NCI-H2107 treated with DMSO at 0.1 percent for 48 hours (cell line): ENCODE measurements around the gene EPS8L3.
"Not testable (repeated sequence)": the region's sequence is repeated elsewhere in the genome, so short reads cannot be mapped to it uniquely, and the experiment has no call there.

Source experiments
- DNase-seq: peaks from one replicate; lab custom pipeline; 2025; ENCODE audit not compliant: unreplicated experiment; lab: John Stamatoyannopoulos, UW

The EPS8L3 gene

DNA sequence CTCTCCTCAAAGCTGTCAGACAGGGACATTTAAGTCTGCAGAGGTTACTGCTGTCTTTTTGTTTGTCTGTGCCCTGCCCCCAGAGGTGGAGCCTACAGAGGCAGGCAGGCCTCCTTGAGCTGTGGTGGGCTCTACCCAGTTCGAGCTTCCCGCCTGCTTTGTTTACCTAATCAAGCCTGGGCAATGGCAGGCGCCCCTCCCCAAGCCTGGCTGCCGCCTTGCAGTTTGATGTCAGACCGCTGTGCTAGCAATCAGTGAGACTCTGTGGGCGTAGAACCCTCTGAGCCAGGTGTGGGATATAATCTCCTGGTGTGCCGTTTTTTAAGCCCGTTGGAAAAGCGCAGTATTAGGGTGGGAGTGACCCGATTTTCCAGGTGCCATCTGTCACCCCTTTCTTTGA lies 15.4 kb downstream of the EPS8L3 start:
- not testable (repeated sequence) for DNase-seq

DNA sequence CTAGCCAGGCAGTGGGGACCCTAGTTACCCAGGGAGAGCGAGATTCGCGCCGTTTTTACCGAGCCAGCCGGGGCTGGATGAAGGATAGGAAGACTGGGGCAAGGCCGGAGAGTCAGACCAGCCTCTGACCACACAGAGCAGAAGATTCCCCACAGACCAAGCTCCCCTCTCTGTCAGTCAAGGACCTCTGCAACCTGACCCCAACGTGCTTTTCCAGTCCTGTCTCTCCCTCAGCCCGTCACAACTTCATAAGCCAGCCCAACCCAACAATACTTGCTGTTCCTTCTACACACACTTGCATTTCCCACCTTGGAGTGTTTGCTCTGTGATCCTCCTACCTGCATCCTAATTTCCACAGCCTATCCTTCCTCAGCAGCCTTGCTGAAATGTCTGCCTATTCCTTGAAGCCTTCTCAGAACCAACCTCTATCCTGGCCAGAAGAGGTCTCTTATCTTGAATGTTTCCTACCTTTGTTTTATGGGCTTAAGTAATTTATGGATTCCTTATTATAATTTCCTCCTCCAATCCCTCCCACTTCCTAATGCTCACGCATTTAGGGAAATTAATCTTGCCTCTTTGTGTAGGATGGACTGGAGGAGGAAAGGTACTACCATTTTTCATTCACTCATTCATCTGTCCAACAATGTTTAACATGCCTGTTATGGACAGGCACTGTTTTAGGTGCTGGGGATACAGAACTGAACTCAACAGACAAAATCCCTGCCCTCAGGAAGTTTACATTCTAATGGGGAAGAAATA lies 22.9 kb downstream of the EPS8L3 start, which contains the start of gene GSTM3:
Gene GSTM3 (minus strand): TSS at position 424 of the 759 bp plus-strand sequence. CDS start 751 bp downstream, outside the sequence.
- DNase-seq: peak; percentile 26

DNA sequence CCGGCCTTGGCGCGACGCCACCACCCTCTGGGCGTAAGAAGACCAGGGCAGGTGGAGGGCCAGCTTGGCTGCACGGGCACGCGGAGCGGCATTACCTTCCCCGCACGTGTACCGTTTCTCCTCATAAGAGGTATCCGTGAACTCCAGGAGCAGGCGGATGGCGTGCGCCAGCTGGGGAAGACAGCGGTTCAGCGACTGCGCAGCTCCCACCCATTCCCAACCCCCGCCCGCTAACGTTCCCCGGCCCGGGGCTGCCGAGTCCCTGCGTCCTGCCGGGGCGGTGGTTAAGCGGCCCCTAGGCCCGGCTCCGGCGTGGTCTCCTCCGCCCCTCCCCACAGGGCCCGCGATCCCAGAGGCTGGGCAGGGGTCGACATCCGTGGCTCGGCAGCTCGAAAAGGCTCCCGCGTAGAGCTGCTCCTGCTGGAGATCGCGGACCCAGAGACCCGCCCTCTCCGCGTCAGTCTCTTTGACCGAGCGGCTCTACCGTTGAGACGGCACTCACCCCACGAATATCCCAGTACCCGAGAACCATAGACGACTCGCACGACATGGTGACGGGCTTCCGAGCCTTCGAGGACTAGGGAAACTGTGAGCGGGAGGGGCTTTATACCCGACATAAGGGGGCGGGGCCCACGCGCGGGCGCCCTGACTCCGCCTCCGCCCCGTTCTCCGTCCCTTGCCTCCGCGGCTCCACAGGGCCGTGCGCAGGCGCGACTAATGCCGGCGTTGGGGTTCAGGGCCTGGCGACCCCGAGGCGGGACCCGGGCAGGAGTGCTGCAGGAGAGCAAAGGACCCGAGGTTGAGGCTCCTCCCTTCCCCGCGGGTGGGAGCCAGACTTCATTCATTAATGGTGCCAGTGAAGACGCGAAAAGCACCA lies 23.7 kb downstream of the EPS8L3 start:
- DNase-seq: peak; percentile 63

DNA sequence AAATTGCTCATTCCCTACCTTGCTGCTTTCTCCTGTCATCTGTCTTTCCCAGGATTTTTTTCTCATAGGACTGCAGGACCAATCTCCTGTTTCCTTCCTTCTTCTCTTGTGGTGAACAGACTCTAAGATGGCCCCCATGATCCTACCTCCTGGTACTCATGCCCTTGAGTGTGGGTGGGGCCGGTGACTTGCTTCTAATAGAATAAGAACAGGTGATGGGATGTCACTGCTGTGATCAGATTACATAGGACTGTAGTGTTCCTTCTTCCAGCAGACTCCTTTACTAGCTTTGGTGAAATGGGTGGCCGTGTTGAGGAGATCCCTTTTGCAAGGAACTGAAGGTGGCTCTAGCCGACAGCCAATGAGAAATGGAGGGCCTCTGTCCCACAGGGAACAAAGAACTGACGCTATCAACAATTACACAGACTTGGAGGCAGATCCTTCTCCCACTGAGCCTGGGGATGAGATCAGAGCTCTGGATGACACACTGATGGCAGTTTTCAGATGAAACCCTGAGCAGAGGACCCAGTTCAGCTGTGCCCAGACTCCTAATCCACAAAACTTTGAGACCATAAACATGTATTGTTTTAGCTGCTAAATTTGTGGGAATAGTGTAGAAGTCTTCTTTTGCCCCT lies 30.4 kb downstream of the EPS8L3 start:
- DNase-seq: peak; percentile 10

DNA sequence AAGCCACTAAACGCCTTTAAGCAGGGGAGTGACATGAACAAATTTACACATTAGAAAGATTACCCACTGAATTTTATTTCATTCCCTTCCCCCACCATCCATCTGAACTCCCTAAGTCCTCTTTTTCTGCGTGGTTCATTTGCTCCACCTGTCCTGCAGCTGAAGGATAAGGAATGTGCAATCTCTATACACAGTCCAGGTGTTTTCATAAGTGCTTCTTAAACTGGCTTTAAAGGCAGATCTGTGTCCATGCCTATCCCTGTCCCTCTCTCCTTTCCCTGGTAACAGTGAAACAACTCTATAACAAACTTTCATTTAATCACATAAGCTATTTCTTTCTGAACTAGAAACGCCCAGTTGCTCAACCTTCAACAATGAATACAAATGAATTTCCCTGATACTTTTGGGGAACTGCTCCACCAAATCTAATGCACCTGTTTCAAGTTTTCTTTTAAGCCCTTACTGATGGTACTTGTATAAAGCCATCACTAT lies 31.3 kb downstream of the EPS8L3 start:
- DNase-seq: peak; percentile 20

DNA sequence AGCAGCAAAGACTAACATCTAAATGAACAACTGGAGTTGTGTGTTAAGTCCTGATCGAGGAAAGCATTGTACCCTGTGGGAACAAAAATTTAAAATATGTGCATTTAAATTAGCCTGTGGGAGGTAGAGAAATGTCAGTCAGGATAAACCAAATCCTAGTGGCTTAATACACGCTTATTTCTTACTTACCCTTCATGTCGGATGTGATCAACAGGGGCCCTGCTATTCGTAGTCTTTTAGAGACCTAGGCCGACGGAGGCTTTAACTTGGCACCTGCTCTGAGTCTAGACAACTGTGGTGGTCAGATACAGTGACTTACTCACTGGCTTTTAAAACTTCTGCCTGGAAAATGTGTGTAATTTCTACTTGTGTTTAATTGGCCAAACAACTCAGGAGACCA lies 33.1 kb downstream of the EPS8L3 start:
- no peak for DNase-seq

DNA sequence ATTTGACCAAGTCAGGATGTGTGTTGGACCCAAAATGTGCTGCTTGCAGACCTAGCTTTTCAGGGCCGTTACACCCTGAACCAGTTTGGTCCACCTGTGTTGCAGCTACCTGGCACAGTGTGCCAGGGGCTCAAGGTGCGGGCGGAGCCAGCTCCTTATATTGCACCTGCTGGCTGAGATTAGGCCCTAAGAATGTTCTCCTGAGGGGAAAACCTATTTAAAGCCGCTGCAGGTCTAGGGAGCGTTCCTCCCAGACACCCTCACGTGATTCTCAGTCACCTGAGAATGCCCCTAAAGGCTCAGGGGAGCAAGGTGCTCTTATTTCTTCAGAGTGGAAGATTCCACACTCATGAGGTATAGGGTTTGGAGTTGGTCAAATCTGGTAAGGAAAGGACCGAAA lies 34.9 kb downstream of the EPS8L3 start:
- DNase-seq: no peak

DNA sequence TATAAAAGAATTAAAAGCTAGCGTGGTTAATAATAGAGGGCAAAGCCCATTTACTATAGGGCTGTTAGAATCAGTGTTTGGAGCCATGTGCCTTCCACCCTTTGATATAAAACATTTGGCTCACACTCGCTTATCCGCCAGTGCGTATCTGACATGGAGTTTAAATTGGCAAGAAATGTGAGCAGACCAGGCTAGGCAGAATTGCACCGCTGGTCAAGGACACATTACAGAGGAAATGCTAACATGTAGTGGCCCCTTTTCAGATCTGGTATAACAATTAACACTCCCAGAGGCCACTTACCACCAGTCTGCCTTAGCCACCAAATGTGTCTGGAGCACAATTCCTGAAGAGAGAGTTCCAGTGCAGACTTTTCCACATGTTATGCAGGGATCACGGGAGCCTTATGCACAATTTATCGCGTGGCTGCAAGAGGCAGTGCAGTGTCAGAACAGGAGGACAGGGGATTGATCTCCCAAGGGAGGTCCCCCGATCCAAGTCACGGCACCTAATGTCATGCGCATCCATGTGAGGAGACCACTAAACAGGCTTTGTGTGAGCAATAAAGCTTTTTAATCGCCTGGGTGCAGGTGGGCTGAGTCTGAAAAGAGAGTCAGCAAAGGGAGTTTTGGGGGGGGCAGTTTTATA lies 36.9 kb downstream of the EPS8L3 start:
- no peak for DNase-seq

DNA sequence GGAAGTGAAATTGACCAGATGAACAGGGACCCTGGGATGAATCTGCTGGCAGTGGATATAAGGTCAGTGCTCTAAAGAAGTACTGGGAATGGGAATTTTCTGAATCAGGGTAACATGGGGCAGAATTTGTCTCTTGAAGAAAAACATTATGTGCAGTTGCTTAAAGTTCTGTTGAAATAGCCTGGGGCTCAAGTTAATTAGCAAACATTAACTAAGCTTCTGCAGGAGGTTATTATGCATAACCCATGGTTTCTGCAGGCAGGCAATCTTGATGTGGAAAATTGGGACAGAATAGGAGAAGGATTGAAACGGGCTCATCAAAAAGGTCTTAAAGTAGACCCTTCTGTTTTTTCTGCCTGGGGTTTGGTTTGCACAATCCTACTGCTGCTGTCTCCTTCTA lies 37.7 kb downstream of the EPS8L3 start:
- no peak for DNase-seq

DNA sequence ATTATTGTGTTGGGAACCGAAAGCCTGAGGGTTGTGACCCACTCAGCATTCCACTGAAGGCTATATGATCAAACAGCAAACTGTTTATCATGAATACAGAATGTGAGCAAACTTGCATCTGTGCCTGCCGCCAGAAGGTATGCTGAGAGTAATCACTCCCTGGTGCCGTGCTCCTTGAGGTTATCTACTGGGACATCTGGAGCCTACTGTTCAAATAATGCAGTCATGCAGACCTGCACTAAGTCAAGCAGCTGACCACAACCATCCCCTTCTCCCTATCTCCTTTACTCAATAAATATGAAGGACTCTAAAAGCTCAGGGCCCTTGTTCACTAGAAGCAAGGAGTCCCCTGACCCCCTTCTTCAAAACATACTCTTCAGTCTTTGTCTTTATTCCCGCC lies 38.2 kb downstream of the EPS8L3 start:
- DNase-seq: no peak

DNA sequence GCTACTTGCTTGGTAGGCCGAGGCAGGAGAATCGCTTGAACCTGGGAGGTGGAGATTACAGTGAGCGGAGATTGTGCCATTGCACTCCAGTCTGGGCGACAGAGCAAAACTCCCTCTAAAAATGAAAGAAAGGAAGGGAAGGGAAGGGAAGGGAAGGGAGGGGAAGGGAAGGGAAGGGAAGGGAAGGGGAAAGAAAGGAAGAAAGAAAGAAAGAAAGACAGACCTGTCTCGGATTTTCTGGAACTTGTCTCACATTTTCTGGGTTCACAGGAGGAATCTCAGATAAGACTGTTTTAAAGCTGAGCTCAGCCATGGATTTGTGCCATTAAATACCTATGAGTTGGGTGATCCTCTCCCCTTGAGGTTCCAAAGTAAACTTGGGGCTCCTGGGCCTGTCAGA lies 38.8 kb downstream of the EPS8L3 start:
- no peak for DNase-seq

DNA sequence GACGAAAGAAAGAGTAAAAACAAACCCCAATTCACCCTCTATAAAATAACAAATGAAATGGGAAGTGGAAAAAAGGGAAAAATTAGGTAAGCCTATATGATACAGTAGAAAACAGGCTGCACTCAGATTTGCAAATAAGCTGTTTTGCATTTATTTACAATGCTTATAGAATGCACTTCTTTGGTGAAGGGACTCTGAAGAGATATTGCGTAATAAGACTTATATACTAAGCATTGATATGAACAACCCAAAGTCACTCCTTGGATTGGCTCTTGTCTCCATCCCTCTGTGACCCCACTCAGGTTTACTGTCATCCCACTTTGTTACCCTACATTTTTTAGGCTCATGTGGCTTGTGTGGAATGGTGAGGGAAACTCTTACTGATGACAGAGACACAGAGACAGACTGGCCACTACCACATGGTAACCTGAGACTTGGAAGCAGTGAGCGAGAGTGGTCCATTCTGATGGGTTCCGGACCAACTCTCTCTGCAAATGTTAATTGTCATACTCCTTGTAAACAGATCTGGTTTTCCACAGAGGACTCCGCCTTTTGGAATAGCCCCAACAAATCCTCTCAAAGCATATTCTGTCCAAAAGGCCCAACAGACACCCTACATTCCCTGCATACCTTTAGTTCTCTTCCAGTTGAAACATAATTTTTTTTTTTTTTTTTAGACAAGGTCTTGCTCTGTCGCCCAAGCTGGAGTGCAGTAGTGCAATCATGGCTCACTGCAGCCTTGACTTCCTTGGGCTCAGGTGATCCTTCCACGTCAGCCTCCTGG lies 40.6 kb downstream of the EPS8L3 start:
- DNase-seq: no peak

DNA sequence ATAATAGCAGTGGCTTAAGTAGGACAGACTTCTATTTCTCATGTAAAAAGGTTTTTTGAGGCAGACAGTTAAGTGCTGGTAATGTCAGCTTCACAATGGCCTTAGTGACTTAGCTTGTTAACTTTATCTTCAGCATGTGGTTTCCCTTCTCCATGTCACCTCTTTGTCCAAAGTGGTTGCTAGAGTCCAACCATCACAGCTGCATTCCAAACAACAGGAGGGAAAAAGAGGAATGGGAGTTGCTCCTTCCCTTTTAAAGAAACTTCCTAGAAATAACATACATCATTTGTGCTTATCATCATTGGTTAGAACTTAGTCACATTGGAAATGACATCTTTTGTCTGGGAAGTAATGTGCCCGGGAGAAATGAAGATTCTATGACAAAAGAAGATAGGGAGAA lies 41.8 kb downstream of the EPS8L3 start:
- DNase-seq: no peak

DNA sequence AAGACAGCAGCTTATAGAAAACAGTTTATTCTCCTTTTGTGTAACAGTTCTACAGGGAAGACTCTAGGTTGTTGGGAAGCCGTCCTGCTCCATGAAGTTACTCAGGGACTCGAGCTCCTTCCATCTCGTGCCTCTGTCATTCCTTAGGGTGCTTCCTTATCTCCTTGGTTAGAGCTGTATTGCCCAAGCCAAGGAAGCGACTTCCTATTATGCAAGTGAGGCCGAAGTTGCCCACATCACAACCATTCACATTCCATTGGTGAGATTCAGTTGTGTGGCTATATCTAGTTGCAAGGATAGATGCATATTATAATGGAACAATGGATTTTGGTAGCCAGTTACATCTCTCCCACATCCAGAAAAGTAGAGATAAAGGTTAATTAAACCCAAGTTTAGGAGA lies 42.7 kb downstream of the EPS8L3 start:
- no peak for DNase-seq

DNA sequence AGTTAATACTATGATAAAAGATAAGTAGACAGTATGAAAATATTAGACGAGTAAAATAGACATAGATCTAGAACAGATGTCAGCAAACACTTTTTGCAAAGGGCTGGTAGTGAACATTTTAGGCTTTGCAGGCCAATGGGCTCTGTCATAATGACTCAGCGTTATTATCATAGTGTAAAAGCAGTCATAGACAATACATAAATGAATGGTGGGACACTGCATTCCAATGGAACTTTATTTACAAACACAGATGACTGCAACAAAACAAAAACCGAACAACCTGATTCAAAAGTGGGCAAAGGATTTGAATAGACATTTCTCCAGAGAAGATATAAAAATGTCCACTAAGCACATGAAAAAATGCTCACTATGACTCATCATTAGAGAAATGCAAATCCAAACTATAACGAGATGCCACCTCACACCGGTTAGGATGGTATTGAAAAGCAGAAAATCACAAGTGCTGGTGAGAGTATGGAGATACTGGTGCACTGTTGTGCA lies 44.3 kb downstream of the EPS8L3 start:
- DNase-seq: no peak

DNA sequence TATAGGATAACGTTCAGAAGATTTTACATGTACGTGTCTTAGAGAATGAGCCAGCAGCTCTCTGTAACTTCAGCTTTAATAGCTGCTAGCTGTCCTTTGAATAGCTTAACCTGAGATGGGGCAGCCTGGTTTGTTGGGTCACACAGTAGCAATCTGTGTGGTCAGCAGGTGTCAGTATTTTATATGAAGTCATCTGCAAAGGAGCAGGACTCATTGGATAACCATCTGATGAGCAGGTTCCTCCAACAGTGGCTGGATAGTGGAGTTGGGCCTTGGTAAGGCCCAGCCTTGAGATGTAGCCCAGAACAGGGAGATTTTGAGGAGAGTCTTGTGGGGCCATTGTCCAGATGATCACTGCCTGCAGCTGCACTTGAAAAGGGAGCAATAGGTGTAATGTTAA lies 45.2 kb downstream of the EPS8L3 start:
- DNase-seq: no peak

DNA sequence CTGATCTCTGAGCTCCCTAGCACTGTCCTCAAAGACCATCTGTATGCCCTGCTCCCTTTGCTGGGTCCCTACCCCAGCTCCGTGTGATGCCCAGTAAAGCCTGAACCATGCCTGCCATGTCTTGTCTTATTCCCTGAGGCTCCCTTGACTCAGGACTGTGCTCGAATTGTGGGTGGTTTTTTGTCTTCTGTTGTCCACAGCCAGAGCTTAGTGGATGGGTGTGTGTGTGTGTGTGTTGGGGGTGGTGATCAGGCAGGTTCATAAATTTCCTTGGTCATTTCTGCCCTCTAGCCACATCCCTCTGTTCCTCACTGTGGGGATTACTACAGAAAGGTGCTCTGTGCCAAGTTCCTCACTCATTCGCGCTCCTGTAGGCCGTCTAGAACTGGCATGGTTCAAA lies 46.0 kb downstream of the EPS8L3 start:
- DNase-seq: no peak

DNA sequence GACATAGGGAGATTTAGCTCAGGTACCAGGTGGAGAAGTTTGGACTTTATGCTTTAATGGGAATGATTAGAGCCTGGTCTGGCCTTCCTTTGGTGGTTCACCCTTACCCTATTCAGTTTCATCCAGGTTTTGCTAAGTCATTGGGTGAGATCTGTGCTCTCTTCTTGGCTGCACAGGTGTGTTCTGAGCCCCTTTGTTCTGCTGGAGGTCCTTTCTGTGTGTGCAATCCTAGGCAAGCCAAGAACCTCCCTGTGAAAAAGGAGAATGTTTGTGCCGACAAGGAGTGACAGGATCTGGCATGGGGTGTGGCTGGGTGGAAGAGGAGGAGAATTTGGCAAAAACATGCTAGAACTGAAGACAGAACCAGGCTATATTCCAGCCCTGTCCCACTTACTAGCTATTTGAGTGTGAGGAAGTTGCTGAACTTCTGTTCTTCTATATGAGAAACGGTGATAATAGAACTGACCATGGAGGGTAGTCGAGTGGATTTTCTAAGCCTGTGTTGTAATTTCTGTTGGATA lies 47.1 kb downstream of the EPS8L3 start:
- no peak for DNase-seq

DNA sequence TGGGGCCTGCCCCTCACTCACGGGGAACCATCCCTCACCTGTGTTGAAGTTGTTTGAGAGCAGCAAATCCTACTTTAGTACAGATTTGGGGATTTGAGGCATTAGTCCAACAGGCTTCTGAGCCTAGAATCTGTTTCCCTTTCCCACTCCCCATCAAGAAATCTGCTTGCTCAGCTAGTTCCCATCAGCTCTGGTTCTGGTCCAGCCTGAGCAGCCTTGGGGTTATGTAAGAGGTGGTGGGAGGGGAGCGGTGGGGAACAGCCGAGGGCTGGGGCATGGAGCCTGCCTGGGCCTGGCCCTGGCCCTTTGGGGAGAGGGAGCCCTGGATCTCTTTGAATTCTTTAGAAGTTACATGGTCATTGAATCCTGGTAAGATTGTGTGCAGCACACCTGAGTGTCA lies 47.6 kb downstream of the EPS8L3 start:
- DNase-seq: no peak
